Left cardiac atrium (tissue), 4 donors: Measurements from ENCODE around the gene SLC25A36. TPM values are rescaled to one million over a fixed set of nuclear protein-coding genes. Genes with fewer than 3 reads are reported as not detected.
"Not testable (repeated sequence)": the region's sequence is repeated elsewhere in the genome, so short reads cannot be mapped to it uniquely, and the experiment has no call there.

Experiments
- ATAC-seq, 2 donors: fragments of 200-7000 bp; cut with Tn5 transposase; one replicate each; pipeline ENCODE4 v1.9.1; 2020; ENCODE audit warnings: mild to moderate bottlenecking in 2 of 2, moderate library complexity in 2 of 2
- DNase-seq: peaks from one replicate; pipeline ENCODE4 v3.0.0-alpha.2; 2020
- intact Hi-C, 2 donors: fragments of 100-400 bp; cut with DNase I; formaldehyde crosslinking; loops; one replicate each; pipeline versions ENCODE4 v1.14.1 to v1.15.1; 2022 to 2023
- total RNA-seq, 2 donors: library from RNA; stranded (reverse); fragmentation: NEBNext Ultra II Directional; extraction: Animal tissue kit (Norgen Biotek cat#: 25700); gene quantifications; one replicate each; pipeline ENCODE4 v1.2.1, GENCODE V29; 2021
- donor health status: DM: no; HTN: yes; CAD: no.
- donor health status: DM: no; HTN: yes; CAD: no; lungs with severe emphysema.
- donor health status: DM: yes; HTN: yes; CAD: no.
- donor health status: Dilated cardiomyopathy.

Gene SLC25A36
- total RNA-seq, 2 donors from 2014 or later, result 54.5 to 54.7 TPM

DNA sequence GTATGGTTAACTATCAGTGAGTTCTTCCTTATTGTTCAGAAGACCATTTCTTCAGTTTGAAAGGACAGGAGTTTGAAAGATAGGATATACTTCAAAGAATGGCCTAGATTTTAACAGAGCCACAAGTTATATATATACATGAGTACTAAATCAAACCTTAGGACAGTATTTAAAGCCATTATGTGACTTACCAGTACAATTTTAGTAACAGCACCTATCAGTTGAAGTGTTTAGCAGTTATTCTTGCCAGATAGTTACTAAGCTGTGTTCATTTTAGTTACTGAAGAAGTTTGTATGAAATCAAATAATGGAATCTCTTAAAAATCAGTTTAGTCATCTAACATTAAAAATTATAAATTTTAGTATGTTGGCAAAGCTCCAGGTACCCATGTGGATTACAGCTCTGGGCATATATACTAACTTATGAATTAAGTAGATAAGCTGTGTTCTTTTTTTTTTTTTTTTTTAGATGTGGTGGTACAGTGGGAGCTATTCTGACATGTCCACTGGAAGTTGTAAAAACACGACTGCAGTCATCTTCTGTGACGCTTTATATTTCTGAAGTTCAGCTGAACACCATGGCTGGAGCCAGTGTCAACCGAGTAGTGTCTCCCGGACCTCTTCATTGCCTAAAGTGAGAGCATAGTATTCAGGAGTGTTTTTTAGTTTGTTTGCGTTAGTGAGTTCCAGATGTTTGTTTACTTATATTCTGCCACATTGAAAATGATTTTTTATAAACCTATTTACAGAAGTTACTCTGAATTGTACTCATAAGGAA is 14.6 kb downstream of the SLC25A36 start:
- DNase-seq, result no peak
- peak in 1 of 2 donors; percentile 47 for ATAC-seq
- intact Hi-C loops, result no loop called here

DNA sequence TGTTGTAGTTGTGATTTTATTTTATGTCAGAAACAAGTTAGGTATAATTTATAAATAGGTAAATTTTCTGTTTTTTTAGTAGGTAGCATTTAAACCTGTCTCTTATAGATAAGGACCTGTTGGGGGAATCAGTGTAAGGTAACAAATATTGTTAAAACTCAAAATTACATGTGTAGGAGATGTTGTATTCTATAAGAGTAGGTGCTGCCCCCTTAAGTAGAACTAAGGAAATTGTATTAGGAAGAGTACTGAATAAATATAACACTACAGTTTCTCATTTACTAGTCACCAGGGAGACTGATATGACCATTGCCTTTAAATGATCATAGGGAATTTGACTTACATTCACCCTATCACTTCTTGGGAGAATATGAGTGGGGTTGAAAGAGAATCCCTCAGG is 31.2 kb downstream of the SLC25A36 start:
- no peak for DNase-seq
- ATAC-seq, result no peak
- intact Hi-C loops, result loop anchor here in 1 of 2 donors (5.0 kb wide), 2 partner anchors 51 to 76 kb away; no protein-coding TSS in a partner anchor

DNA sequence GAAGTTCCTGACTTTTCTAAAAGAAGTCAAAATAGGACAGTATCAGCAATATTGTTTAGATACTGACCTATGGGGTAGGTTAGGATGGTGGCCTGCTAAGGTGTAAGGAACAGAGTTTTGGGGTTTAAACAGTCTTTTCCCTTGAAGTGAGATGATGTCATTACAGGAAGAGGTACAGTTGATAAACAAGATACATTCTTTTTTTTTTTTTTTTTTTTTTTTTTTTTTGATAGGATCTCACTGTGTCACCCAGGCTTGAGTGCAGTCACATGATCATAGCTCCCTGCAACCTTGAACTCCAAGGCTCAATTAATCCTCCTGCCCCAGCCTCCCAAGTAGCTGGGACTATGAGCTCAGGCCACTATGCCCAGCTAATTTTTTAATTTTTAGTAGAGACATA is 33.3 kb downstream of the SLC25A36 start:
- DNase-seq (no peak), ATAC-seq (no peak)
- intact Hi-C loops, result loop anchor here in 1 of 2 donors (5.0 kb wide), 2 partner anchors 53 to 78 kb away; no protein-coding TSS in a partner anchor

DNA sequence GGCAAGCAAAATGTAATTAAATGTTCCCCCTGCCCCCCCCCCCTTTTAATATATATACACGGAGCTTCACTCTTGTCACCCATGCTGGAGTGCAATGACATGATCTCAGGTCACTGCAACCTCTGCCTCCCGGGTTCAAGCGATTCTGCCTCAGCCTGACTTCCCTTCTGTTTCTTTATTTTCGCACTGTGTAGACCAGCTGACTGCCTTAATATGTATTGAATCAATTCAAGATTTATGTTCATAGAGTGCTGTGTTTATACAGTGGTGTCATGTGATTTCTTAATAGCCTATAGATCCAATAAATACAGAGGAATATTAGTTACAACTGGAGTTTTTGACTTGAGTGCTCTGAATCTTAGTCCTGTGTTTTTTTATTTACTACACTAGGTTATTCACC is 39.0 kb downstream of the SLC25A36 start:
- intact Hi-C loops, result no loop called here
- ATAC-seq, result no peak
- no peak for DNase-seq

DNA sequence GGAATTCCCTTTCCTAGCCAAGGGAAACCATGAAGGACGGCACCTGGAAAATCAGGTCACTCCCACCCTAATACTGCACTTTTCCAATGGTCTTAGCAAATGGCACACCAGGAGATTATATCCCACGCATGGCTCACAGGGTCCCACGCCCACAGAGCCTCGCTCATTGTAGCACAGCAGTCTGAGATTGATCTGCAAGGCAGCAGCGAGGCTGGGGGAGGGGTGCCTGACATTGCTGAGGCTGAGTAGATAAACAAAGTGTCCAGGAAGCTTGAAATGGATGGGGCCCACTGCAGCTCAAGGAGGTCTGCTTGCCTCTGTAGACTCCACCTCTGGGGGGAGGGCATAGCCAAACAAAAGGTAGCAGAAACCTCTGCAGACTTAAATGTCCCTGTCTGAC is 46.2 kb downstream of the SLC25A36 start:
- intact Hi-C loops, DNase-seq, ATAC-seq: not testable (repeated sequence)

- no peak for ATAC-seq
- no peak for DNase-seq
- intact Hi-C loops, result no loop called here
Measured at GRCh38 chr3:140994316-140994715, 52.7 kb downstream of the SLC25A36 start.

DNA sequence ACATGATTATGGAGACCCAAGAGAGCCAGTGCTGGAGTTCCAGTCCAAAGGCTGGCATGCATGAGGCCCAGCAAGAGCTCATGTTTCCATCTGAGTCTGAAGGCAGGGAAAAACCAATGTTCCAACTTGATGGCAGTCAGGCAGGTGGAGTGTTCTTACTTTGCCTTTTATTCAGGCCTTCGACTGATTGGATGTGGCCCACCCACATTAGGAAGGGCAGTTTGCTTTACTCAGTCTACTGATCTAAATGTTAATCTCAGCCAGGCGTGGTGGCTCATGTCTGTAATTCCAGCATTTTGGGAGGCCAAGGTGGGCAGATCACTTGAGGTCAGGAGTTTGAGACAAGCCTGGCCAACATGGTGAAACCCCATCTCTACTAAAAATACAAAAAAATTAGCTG is 53.2 kb downstream of the SLC25A36 start:
- intact Hi-C loops, ATAC-seq, DNase-seq: not testable (repeated sequence)

DNA sequence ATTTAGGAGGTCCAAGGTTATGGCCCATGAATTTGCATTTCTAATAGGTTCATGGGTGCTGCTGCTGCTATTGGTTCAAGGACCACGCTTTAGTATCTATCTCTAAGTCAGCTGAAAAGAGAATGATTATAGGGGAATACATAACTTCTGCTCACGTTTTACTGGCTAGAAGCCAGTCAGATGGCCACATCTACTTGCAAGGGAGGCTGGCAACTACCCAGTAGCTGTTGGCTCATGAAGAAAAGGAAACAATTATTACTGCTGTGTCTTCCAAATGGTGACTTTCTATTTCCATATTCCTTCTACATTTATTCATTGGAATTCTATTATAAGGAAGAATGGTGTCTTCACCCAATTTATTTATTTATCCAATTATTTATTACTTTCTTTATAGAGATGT is 54.2 kb downstream of the SLC25A36 start:
- DNase-seq (no peak), ATAC-seq (no peak)
- intact Hi-C loops, result no loop called here

GRCh38 chr3:141000027-141000663 is 58.5 kb downstream of the SLC25A36 start:
- ATAC-seq (peak; percentile 95 to 96), DNase-seq (peak; percentile 74)
- intact Hi-C loops, result loop anchor here (1.0 to 10.0 kb wide), 2 partner anchors 105 to 192 kb away; no protein-coding TSS in a partner anchor

GRCh38 chr3:141000686-141001085 is 59.0 kb downstream of the SLC25A36 start:
- ATAC-seq (no peak), DNase-seq (no peak)
- intact Hi-C loops, result loop anchor here (1.0 to 10.0 kb wide), 2 partner anchors 104 to 192 kb away; no protein-coding TSS in a partner anchor

GRCh38 chr3:141006344-141006743 is 64.7 kb downstream of the SLC25A36 start:
- DNase-seq, result no peak
- no peak for ATAC-seq
- intact Hi-C loops, result loop anchor here in 1 of 2 donors (10.0 kb wide), 1 partner anchor 98 kb away; no protein-coding TSS in a partner anchor

DNA sequence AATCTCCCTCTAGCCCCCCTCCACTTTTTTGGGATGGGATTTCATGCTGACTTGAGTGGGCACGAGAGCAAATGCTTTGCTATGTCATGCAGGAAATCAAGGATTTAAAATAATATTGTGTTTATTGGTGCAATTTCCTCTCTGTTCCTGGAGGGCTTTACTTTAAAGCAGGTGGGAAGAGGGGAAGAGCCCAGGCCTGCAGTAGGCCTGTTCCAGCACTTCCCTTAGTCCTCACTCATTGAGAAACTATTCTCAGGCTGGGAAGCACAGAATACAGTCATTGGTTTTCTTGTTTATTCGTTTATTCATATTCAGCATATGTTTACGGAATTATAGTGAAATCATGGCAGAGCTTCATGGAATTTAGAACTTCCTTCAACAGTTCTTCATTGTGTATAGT is 67.9 kb downstream of the SLC25A36 start:
- DNase-seq (no peak), ATAC-seq (no peak)
- intact Hi-C loops, result loop anchor here in 1 of 2 donors (10.0 kb wide), 1 partner anchor 95 kb away; no protein-coding TSS in a partner anchor

- ATAC-seq (peak; percentile 81 to 87), DNase-seq (peak; percentile 85)
- intact Hi-C loops, result loop anchor here (2.0 to 5.0 kb wide), 2 partner anchors 93 to 181 kb away; no protein-coding TSS in a partner anchor
Measured at GRCh38 chr3:141011232-141011996, 69.8 kb downstream of the SLC25A36 start.

DNA sequence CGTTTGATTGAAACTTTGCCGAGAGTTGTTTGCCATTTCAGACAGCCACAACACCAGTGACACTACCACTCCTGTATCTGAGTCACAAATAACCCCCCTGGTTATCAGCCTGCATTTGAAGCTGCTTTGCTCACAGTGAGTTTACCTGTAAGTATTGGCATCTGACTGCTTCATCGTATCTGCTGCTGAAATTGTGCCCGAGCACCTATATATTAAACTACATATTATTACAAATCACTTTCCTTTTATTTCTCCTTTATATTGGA is 70.3 kb downstream of the SLC25A36 start:
- ATAC-seq (no peak), DNase-seq (no peak)
- intact Hi-C loops, result loop anchor here (2.0 to 5.0 kb wide), 2 partner anchors 93 to 180 kb away; no protein-coding TSS in a partner anchor

DNA sequence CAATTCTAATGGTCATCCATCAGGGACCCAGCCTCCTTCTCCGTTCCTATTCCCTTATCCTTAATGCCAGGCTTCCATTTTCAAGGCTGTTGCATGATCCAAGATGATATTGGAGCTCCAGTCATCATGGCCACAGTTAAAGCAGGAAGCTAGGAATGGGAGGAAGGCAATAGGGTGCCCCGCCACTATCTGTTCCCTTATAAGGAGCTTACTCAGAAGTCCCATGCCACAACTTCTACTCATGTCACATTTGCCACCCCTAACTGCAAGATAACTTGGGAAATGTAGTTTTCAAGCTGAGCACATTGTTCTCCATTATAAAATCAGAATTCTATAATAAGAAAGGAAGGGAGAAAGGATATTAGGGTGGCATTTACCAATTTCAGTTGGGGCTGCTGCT is 70.9 kb downstream of the SLC25A36 start:
- no peak for DNase-seq
- no peak for ATAC-seq
- intact Hi-C loops, result loop anchor here in 1 of 2 donors (5.0 kb wide), 1 partner anchor 180 kb away; no protein-coding TSS in a partner anchor

- DNase-seq, result no peak
- ATAC-seq, result no peak
- intact Hi-C loops, result no loop called here
Measured at GRCh38 chr3:141015481-141015880, 73.8 kb downstream of the SLC25A36 start.

DNA sequence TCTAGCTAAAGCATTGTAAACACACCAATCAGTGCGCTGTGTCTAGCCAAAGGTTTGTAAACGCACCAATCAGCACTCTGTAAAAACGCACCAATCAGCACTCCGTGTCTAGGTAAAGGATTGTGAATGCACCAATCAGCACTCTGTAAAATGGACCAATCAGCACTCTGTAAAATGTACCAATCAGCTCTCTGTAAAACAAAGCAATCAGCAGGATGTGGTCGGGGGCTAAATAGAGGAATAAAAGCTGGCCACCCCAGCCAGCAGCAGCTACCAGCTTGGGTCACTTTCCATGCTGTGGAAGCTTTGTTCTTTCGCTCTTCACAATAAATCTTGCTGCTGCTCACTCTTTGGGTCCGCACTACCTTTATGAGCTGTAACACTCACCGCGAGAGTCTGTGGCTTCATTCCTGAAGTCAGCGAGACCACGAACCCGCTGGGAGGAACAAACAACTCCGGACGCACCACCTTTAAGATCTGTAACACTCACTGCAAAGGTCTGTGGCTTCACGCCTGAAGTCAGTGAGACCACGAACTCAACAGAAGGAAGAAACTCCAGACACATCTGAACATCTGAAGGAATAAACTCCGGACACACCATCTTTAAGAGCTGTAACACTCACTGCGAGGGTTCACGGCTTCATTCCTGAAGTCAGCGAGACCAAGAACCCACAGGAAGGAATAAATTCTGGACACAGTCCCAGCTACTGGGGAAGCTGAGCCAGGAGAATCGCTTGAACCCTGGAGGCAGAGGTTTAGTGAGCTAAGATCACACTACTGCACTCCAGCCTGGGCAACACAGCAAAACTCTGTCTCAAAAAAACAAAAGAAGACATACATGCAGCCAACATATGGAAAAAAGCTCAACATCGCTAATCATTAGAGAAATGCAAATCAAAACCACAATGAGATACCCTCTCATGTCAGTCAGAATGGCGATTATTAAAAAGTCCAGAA is 76.0 kb downstream of the SLC25A36 start:
- ATAC-seq, result not testable (repeated sequence)

GRCh38 chr3:141019244-141019643 is 77.6 kb downstream of the SLC25A36 start:
- DNase-seq (no peak), ATAC-seq (no peak)
- intact Hi-C loops, result no loop called here

More for the DNA sequence above, 76.0 kb downstream of the SLC25A36 start:
- intact Hi-C loops, DNase-seq: not testable (repeated sequence)
